ENCODE results near the gene SCEL.

SCEL gene

GRCh38 chr13:77558016-77558415 is 22.5 kb downstream of the SCEL start:
- TF ChIP-seq POLR2A (IDR thresholded peaks at IDR 0.05; ENCODE audit: low read depth, low read length): no peak
- FAIRE-seq: no peak

GRCh38 chr13:77563111-77563510 is 27.6 kb downstream of the SCEL start:
- DNase-seq (ENCODE audit: insufficient read length, low spot score) (no peak), FAIRE-seq (no peak)
- no peak for TF ChIP-seq POLR2A (IDR thresholded peaks at IDR 0.05; ENCODE audit: low read depth, low read length)

More at GRCh38 chr13:77558016-77558415, 22.5 kb downstream of the SCEL start:
- DNase-seq (ENCODE audit: insufficient read length, low spot score): no peak

GRCh38 chr13:77565635-77566034 is 30.1 kb downstream of the SCEL start:
- FAIRE-seq (no peak), DNase-seq (ENCODE audit: insufficient read length, low spot score) (no peak)
- no peak for TF ChIP-seq POLR2A (IDR thresholded peaks at IDR 0.05; ENCODE audit: low read depth, low read length)

- no peak for TF ChIP-seq POLR2A (IDR thresholded peaks at IDR 0.05; ENCODE audit: low read depth, low read length)
- no peak for FAIRE-seq
- DNase-seq (ENCODE audit: insufficient read length, low spot score): no peak
Measured at GRCh38 chr13:77571956-77572355, 36.5 kb downstream of the SCEL start.

DNA sequence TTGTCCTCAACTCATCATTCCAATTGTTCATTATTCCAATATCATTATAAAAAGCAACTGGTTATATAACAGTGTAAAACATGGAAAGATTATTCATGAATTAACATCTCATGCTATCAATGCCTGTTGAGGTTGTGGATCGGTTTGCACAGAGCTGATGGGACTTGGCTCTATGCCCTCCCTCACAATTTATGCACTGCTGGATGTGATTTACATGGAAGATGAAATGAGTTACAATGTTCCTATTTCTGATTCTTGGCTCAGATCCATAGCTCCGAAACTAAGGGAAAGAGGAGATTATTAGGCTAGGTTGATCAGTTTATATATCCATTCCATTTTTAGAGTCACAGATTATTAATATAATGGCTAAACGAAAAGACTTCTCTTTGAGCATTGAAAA is 38.6 kb downstream of the SCEL start:
- no peak for DNase-seq (ENCODE audit: insufficient read length, low spot score)
- FAIRE-seq: no peak
- no peak for TF ChIP-seq POLR2A (IDR thresholded peaks at IDR 0.05; ENCODE audit: low read depth, low read length)

DNA sequence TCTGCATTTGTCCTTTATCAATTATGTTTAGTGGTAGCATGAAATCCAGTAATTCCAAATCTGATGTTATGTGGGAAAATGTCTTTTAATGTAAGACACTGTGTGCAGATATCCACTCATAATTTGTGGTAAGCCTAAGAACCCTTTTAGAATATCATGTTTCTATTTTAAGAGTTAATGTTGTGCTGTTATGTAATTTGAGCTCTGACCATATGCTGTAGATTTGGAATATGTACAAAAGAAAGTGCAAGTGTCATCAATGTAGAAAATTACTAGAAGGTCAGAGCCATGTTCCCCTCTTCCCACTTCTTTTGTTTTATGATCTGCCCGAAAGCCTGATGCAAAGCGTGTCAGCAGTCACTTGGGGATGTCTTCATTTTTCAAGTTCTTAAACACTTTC is 44.5 kb downstream of the SCEL start:
- no peak for TF ChIP-seq POLR2A (IDR thresholded peaks at IDR 0.05; ENCODE audit: low read depth, low read length)
- FAIRE-seq: no peak
- DNase-seq (ENCODE audit: insufficient read length, low spot score): no peak

DNA sequence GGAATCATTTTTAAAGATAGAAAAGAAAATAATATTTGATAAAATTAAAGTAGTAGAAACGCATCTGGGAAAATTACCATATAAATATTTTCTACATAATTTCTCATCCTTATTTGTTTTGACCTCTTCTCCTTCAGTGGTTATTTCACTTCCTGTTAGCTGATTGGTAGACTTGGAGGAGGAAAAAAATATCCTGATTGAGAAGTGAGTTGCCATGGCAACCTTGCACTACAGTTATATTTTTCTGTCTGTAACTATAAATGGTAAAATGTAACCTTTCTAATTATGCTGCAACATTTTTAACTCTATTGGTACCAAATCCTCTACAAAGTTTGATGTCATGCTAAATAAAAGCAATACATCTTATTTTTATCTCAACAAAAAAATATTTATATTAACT is 45.2 kb downstream of the SCEL start:
- no peak for FAIRE-seq
- TF ChIP-seq POLR2A (IDR thresholded peaks at IDR 0.05; ENCODE audit: low read depth, low read length): no peak
- DNase-seq (ENCODE audit: insufficient read length, low spot score): no peak

GRCh38 chr13:77583581-77583980 is 48.1 kb downstream of the SCEL start:
- FAIRE-seq (no peak), DNase-seq (ENCODE audit: insufficient read length, low spot score) (no peak)

GRCh38 chr13:77584106-77584505 is 48.6 kb downstream of the SCEL start:
- DNase-seq (ENCODE audit: insufficient read length, low spot score) (no peak), FAIRE-seq (no peak)
- TF ChIP-seq POLR2A (IDR thresholded peaks at IDR 0.05; ENCODE audit: low read depth, low read length): no peak

More at GRCh38 chr13:77583581-77583980, 48.1 kb downstream of the SCEL start:
- no peak for TF ChIP-seq POLR2A (IDR thresholded peaks at IDR 0.05; ENCODE audit: low read depth, low read length)

DNA sequence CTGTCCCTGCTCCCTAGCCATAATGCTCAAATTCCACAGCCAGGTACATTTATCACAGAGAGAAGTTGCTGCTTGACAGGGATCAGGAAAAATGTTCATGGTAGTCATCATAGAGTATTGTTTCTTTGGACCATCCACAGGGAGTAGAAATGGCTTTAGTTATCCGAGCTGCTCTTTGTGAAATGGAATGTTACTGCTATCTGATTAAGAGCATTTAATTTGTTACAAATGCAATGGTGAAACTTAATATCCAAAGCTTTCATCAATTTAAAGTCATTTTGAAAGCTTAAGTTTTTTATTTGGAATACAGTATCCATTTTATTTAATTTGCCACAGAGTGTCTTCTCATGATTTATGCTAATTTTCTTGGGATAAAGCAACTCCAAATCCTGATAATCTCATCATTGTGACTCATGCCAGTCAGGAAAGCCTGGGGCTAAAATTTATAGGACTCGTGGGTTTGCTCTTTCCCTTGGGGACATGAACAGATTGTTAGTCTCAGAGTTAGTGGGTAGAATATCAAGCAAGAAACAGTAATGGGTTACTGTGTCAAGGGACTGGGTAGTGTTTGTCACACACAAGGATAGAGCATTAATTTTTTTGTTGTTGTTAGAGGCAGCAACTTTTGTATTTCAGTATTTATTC is 59.8 kb downstream of the SCEL start:
- DNase-seq (ENCODE audit: insufficient read length, low spot score): no peak
- TF ChIP-seq POLR2A (IDR thresholded peaks at IDR 0.05; ENCODE audit: low read depth, low read length): no peak
- no peak for FAIRE-seq

- no peak for TF ChIP-seq POLR2A (IDR thresholded peaks at IDR 0.05; ENCODE audit: low read depth, low read length)
- FAIRE-seq: no peak
- no peak for DNase-seq (ENCODE audit: insufficient read length, low spot score)
Measured at GRCh38 chr13:77596777-77597176, 61.3 kb downstream of the SCEL start.

DNA sequence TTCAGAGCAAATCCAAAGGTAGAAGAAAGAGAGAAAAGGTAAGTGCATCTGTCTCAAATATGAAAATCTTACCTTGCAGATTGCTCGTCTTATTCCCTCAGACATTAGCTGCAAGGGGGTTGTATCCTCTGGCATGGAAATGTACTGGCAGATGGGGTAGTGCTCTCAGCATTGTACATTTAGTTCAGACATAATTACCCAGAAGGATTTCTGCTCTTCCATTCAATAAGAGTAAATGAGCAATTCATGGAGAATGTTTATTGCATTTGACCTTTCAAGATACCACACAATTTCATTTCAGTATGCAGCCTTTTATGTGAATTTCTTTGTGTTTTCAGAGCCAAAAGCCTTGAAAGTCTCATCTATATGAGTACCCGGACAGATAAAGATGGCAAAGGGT is 63.8 kb downstream of the SCEL start:
- no peak for FAIRE-seq
- DNase-seq (ENCODE audit: insufficient read length, low spot score): no peak
- TF ChIP-seq POLR2A (IDR thresholded peaks at IDR 0.05; ENCODE audit: low read depth, low read length): no peak

DNA sequence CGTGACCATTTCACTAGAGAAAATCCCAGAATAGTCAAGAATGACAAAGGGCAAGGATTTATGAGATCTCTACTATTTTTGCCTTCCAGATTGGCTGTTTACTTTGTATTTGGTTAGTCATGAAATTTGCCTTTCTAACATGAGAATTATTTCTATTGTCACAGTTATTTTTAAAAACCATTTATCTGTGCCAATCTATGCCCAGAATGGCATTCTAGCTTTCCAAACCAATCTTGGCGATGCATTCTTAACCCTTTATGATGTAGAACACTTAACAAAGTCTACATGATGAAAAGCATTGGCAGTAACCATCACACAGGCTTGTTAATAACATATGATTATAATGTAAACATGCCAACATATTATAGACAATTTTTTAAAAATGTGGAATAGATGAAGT is 65.2 kb downstream of the SCEL start:
- TF ChIP-seq POLR2A (IDR thresholded peaks at IDR 0.05; ENCODE audit: low read depth, low read length): no peak
- FAIRE-seq (no peak), DNase-seq (ENCODE audit: insufficient read length, low spot score) (no peak)

DNA sequence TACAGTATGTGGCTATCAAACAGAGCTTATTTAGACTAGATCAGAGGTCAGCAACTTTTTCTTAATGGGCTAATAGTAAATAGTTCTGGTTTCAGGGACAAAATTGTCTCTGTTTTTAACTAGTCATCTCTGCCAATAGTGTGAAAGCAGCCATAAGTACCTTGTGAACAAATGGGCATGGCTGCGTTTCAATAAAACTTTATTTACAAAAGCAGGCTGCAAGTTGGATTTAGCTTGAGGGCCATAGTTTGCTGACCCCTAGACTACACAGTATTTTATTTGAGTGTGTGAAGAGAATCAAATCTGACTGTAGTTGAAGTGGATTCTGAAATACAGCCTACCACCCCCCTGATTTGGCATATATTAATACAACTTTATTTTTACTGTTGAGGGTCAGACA is 75.6 kb downstream of the SCEL start:
- no peak for TF ChIP-seq POLR2A (IDR thresholded peaks at IDR 0.05; ENCODE audit: low read depth, low read length)
- DNase-seq (ENCODE audit: insufficient read length, low spot score) (no peak), FAIRE-seq (no peak)

- DNase-seq (ENCODE audit: insufficient read length, low spot score) (no peak), FAIRE-seq (no peak)
- no peak for TF ChIP-seq POLR2A (IDR thresholded peaks at IDR 0.05; ENCODE audit: low read depth, low read length)
Measured at GRCh38 chr13:77616027-77616426, 80.5 kb downstream of the SCEL start.

- no peak for TF ChIP-seq POLR2A (IDR thresholded peaks at IDR 0.05; ENCODE audit: low read depth, low read length)
- DNase-seq (ENCODE audit: insufficient read length, low spot score) (no peak), FAIRE-seq (no peak)
Measured at GRCh38 chr13:77619655-77620054, 84.1 kb downstream of the SCEL start.

All from H54 (cell line).